AG04449 (cell line): ENCODE results near the gene ZNF652.

ENCODE experiments used
- CTCF ChIA-PET: fragments of 350-600 bp; formaldehyde crosslinking; extraction: SDS; loops from one replicate; lab custom pipeline; 2021; ENCODE audit warnings: antibody characterized with exemption; lab: Yijun Ruan, JAX
- POLR2A ChIA-PET: fragments of 400-600, 350-600 bp; formaldehyde crosslinking; extraction: SDS; loops from one replicate; lab custom pipeline; 2020; ENCODE audit warnings: antibody characterized with exemption, inconsistent platforms; lab: Yijun Ruan, JAX
- DNase-seq: peaks from one replicate; pipeline ENCODE4 v3.0.0-alpha.2; 2010; ENCODE audit warnings: low read depth, low spot score
- H3K4me3 ChIP-seq: 2 replicates; pipeline ENCODE4 v1.5.1; 2011; ENCODE audit warnings: low read depth, mild to moderate bottlenecking, control low read depth, low read length
- CTCF ChIP-seq: IDR thresholded peaks from one replicate; pipeline ENCODE4 v1.5.1; 2011; ENCODE audit warnings: mild to moderate bottlenecking, moderate library complexity, low read length, control low read depth, inconsistent platforms; ENCODE audit not compliant: insufficient read depth; ENCODE audit errors: missing control alignments

Gene ZNF652

GRCh38 chr17:49352587-49353154 lies 9.4 kb downstream of the ZNF652 start:
- H3K4me3 ChIP-seq = no peak overlapping the region
- ChIA-PET CTCF (interaction anchor here (1.2 kb wide), 1 partner anchor 37 kb away, joined by 5 read pairs; no protein-coding TSS in a partner anchor), POLR2A (interaction anchor here (0.5 kb wide), 1 partner anchor 10 kb away, joined by 3 read pairs; no protein-coding TSS in a partner anchor)
- no peak for DNase-seq
- no peak for TF ChIP-seq CTCF

- H3K4me3 ChIP-seq = no peak overlapping the region
- ChIA-PET CTCF (interaction anchor here (1.2 kb wide), 1 partner anchor 36 kb away, joined by 5 read pairs; no protein-coding TSS in a partner anchor), POLR2A (no interaction called here)
- no peak for DNase-seq
- TF ChIP-seq CTCF = no peak
These were observed 10.4 kb downstream of the ZNF652 start for GRCh38 chr17:49351572-49352140.

GRCh38 chr17:49349541-49349940 lies 12.5 kb downstream of the ZNF652 start:
- CTCF ChIA-PET = interaction anchor here (0.9 to 1.4 kb wide), 5 partner anchors 8 to 47 kb away, joined by 3 to 4 read pairs (median 3); no protein-coding TSS in a partner anchor
- H3K4me3 ChIP-seq = no peak overlapping the region
- no peak for DNase-seq
- no peak for TF ChIP-seq CTCF
- POLR2A ChIA-PET = no interaction called here

- POLR2A ChIA-PET = no interaction called here
These were observed 17.1 kb downstream of the ZNF652 start for GRCh38 chr17:49344914-49345313.

GRCh38 chr17:49343273-49343672 lies 18.8 kb downstream of the ZNF652 start:
- ChIA-PET POLR2A (no interaction called here), CTCF (interaction anchor here (1.1 to 1.9 kb wide), 3 partner anchors 12 to 28 kb away, joined by 3 to 6 read pairs (median 5); no protein-coding TSS in a partner anchor)
- TF ChIP-seq CTCF = no peak
- DNase-seq = no peak
- H3K4me3 ChIP-seq = no peak overlapping the region

More at GRCh38 chr17:49344914-49345313, 17.1 kb downstream of the ZNF652 start:
- DNase-seq = no peak
- CTCF ChIA-PET = no interaction called here
- no peak for TF ChIP-seq CTCF
- H3K4me3 ChIP-seq = no peak overlapping the region

GRCh38 chr17:49342575-49342936 lies 19.5 kb downstream of the ZNF652 start:
- ChIA-PET POLR2A (no interaction called here), CTCF (interaction anchor here (1.1 to 1.9 kb wide), 3 partner anchors 12 to 28 kb away, joined by 3 to 6 read pairs (median 5); no protein-coding TSS in a partner anchor)
- no peak for TF ChIP-seq CTCF
- no peak overlapping the region for H3K4me3 ChIP-seq
- no peak for DNase-seq
